Activated CD4-positive, alpha-beta T cell treated with anti-CD3 and anti-CD28 coated beads, Interleukin-2, amount 50 U/mL, for 1 hour (primary cell): ENCODE measurements around the gene SEC14L5.

Experiments
- DNase-seq: peaks from one replicate; pipeline ENCODE4 v3.0.0-alpha.2; 2020

Gene SEC14L5

DNA sequence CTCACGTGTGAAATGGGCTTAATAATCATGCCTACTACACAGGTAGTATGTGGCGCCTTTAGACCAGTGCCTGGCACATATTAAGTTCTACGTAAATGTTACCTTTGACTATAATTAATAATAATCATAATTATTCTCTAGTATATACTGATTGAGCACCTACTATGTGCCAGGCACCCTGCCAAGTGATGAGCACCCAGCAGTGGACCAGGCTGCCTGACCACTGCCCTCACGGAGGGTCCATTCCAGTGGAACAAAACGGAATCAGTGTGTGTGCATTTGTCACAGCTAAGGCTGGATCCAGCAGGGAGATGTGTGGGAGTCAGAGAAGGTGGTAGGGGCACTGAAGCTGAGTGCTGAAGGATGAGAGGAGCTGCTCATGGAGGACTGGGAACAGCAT lies 30.5 kb downstream of the SEC14L5 start:
- DNase-seq, result no peak

DNA sequence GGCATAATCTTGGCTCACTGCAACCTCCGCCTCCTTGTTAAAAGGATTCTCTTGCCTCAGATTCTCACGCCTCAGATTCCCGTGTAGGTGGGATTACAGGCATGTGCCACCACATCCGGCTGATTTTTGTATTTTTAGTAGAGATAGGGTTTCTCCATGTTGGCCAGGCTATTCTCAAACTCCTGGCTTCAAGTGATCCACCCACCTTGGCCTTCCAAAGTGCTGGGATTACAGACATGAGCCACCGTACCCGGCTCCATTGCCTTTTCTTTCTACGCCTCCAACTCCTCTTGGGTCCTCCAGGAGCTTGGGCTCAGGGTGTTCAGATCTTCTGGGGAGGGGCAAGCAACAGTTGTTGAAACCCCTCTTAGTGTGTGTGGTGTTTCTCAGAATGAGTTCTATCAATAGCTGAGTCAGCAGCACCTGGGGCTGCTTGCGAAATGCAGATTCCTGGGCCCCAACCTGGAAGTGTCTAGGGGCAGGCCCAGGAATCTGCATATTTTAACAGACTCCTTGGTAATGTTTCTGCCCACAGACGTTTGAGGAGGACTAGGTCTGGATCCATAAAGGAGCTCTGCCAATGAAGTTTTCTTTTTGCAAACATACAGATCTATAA lies 31.4 kb downstream of the SEC14L5 start:
- no peak for DNase-seq

DNA sequence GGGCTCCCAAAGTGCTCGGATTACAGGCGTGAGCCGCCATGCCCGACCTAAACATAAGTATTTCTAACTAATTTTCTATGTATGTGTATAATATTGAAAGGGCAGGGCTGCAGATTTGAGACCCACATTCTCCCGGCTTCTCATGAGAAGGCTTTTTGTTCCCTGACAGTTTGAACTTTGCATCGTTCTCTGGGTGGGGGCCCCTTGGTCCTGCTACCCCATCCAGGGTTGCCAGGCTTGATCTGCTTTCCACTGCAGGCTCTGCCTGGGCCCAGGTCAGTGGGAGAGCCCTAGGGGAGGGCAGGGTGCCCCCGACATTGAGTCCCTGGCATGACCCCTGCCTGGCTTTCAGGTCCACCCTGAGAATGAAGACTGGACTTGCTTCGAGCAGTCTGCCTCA lies 32.3 kb downstream of the SEC14L5 start:
- no peak for DNase-seq

DNA sequence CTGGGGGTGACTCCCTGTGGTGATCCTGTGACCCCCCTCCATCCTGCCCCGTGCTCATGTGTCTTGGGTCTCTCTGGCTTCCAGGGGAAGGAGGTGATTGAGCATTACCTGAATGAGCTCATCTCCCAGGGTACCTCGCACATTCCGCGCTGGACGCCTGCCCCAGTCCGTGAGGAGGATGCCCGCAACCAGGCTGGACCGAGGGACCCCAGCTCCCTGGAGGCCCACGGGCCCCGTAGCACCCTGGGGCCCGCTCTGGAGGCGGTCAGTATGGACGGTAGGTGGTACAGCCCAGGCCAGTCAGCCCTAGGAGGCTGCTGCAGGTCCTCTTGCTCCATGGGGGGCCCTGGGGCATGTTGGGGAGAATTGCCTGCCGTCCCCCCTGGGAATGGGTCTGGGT lies 33.6 kb downstream of the SEC14L5 start:
- no peak for DNase-seq

DNA sequence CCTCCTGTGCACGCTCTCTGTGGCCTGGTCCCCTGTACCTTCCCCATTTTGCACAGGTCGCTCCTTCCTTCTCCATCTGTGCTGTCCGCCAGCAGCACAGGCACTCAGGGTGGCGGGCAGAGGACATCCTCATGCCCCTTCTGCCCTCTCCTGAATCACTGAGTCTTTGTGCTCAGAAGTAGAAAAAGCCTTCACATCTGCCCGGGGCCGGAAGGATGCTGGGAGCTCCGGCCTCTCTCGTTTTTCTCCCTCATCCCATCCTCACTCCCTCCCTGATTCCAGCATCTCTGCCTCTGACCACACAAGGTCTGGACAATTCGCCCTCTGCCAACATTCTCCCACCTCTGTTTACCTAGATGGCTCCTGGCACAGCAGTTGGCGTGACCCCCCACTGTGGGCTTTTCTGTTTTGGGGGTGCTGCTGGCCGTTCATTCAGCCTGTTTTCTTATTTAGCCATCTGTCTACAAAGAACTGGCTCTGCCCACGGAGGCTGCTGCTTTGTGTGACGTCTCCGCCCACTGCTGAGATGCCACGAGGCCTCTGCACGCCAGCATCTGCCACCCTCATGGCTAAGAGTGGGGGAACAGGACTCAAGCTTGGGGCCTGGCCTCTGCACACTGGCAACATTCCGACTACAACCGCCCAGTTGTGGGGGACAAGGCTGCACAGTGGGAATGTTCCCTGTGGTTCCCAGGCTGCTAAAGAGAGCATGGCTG lies 36.7 kb downstream of the SEC14L5 start:
- no peak for DNase-seq

DNA sequence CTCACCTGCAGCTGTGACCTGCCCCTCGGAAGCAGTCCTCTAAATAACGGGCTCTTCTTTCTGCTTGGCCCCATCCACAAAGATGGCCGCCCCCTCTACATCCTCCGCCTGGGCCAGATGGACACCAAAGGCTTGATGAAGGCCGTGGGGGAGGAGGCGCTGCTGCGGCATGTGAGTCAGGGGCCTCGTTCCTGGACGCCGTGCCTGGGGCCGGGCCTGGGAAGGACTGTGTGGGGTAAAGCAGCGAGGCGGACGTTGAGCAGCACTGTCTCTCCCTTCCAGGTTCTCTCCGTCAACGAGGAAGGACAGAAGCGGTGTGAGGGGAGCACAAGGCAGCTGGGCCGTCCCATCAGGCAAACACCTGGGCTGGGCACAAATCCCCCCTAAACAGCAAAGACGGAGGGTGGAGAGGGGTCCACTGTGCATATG lies 42.5 kb downstream of the SEC14L5 start:
- DNase-seq, result no peak

DNA sequence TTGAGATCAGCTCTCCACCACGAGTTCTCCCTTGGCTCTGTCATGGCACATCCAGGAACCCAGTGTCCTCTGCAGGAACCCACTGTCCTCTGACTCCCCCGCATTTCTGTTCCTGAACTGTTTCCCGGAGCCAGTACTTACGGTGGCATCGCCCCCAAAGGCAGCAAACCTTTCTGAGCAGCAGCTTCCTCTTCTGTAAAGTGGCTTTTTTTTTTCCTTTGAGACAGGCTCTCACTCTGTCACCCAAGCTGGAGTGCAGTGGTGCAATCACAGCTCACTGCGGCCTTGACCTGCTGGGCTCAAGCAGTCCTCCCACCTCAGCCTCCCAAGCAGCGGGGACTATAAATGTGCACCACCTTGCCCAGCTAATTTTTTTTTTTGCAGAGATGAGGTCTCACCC lies 43.4 kb downstream of the SEC14L5 start:
- no peak for DNase-seq

DNA sequence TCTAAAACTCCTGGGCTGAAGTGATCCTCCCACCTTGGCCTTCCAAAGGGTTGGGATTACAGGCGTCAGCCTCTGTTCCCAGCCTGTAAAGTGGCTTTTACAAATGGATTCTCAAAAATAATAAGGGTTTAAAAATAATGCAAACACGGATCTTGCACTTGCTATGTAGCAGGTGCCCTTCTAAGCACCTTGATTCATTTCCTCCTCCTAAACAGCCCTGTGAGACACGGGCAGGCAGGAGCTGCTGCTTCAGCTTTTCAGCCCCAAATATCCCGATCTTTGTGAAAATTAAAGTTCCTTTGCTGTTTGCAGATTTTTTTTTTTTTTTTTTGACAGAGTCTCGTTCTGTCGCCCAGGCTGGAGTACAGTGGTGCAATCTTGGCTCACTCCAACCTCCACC lies 43.9 kb downstream of the SEC14L5 start:
- no peak for DNase-seq

DNA sequence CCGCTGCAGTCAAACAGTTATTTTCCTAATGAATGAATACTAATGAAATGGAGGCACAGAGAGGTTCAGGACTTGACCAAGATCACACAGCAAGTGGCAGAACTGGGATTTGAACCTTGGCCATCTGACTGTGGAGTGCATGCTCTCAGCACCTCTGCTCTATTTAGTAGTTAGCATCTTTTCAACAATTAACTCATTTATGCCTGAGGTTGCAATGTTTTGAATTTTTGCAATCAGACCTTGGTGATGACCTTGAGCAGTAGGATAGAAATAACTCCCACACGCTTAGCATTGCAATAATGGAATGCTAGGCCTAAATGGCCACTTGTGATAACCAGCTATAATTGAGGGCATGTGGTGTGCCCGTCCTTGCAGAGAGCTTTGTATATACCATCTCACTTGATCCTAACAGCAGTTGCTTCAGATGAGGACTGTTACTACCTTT lies 44.6 kb downstream of the SEC14L5 start:
- no peak for DNase-seq

DNA sequence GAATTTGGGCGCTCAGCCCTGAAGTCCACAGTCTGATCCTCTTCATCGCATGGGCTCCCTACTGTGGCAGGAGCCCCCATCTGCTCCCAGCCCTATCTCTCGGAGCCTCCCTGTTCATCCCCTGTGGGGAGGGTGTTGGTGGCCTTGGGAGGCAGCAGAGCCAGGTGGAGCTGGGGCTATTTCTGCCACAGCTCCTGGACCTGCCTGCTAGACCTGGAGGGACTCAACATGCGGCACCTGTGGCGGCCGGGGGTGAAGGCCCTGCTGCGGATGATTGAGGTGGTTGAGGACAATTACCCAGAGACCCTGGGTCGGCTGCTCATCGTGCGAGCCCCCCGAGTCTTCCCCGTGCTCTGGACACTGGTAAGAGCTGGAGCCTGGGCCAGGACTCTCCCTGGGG lies 45.1 kb downstream of the SEC14L5 start:
- DNase-seq, result no peak

DNA sequence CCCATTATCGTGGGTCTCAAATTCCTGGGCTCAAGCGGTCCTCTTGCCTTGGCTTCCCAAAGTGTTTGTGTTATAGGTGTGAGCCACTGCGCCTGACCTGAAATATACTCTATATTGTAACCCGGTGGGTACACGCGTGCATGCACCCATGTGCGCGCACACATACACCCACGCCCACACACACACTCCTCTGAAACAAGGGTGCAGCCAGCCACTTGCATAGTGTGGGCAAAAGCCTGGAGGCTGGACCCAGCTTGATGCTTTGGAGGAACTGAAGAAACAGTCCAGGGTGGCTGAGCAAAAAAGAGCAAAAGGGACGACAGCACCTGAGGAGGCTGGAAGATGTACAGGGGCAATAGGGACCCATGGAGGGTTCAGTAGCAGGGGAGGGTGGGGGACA lies 45.7 kb downstream of the SEC14L5 start:
- DNase-seq, result no peak

DNA sequence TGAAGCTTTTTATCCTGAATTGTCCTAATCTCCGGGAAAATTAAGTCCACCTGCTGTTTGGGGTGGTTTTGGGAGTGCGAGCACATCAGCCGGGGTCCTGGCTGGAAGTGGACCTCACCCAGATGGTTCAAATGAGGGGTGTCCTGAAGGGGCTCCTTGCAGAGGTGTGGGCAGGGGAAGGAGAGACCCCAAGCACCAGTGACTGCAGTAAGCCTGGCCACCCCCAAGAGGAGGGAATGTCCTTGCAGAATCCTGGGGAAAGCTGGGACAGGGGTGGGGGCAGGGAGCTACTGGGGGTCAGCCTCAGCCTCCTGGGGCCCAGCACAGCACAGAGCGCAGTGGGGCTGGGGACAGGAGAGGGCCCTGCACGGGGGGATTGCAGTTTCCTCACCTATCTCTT lies 46.2 kb downstream of the SEC14L5 start:
- no peak for DNase-seq

DNA sequence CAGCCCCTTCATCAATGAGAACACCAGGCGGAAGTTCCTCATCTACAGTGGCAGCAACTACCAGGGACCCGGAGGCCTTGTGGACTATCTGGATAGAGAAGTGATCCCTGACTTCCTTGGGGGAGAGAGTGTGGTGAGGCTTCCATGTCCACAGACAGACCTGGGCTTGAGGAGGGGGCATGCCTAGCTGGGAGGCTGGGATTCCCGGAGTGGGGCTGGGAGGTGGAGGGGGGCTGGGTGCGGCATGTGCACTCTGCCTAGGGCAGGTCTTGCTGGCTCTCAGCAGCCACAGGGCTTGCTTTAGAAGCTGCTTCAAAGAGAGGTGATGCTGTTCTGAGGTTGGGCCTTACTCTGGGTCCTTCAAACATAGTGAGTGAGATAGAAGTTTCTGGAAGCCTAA lies 47.8 kb downstream of the SEC14L5 start:
- no peak for DNase-seq

DNA sequence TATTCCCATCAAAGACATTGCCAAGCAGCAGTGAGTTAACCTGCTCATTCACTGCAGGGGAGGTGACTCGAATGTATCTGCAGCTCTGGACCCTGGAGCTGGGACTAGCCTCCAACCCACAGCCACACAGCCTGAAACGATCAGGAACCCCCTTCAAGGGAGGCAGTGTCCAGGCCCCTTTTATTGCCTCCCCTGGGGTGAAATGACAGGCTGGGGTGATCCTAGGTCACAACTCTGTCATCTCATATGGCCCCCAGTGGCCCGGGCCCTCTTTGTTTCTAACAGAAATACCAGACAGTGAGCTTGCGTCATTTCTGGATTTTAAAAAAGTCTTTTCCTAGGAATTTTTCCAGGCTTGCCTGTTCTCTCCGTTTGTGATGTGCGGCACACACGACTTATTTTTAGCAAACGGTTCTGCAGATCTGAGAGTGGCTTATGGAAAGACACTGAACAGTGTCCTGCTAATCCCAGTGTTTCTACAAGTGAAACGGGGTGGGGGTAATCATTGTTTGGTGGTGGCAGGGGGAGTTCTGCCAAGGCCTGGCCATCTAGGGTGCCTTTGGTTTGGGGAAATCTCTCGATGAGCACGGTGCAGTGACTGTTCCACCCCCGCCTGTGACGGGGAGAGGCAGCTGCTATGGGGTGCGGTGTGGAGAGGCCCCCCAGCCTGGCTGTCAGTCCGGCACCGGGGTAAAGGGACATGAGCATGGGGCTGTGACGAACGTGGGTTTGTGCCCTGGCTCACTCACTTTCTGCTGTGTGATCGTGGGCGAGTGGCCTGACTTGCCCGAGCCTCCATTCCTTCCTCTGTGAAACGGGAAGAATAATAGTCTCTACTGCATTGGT lies 48.4 kb downstream of the SEC14L5 start:
- DNase-seq, result no peak

DNA sequence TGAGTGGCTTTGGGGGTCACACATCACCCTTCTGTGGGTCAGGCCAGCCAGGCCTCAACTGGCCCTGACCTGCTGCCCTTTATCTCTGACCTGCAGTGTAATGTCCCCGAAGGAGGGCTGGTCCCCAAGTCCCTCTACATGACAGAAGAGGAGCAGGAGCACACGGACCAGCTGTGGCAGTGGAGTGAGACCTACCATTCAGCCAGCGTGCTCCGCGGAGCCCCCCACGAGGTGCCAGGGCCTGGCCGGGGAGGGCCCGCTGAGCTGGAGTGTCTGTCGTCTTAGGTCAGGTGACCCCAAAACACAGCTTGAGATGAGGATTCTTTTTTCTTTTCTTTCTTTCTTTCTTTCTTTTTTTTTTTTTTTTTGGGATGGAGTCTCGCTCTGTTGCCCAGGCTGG lies 49.1 kb downstream of the SEC14L5 start:
- DNase-seq, result no peak

DNA sequence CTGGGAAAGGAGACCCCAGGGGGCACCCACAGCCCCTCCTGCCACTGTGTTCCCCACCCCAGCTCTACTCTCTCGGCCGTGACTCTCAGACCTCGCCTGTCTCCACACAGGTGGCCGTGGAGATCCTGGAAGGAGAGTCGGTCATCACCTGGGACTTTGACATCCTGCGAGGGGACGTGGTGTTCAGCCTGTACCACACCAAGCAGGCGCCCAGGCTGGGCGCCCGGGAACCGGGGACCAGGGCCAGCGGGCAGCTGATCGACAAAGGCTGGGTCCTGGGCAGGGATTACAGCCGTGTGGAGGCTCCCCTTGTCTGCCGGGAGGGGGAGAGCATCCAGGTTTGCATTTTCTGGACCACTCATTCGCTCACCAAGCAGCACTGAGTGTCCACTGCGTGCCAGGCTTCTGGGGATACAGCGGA lies 50.2 kb downstream of the SEC14L5 start:
- no peak for DNase-seq

DNA sequence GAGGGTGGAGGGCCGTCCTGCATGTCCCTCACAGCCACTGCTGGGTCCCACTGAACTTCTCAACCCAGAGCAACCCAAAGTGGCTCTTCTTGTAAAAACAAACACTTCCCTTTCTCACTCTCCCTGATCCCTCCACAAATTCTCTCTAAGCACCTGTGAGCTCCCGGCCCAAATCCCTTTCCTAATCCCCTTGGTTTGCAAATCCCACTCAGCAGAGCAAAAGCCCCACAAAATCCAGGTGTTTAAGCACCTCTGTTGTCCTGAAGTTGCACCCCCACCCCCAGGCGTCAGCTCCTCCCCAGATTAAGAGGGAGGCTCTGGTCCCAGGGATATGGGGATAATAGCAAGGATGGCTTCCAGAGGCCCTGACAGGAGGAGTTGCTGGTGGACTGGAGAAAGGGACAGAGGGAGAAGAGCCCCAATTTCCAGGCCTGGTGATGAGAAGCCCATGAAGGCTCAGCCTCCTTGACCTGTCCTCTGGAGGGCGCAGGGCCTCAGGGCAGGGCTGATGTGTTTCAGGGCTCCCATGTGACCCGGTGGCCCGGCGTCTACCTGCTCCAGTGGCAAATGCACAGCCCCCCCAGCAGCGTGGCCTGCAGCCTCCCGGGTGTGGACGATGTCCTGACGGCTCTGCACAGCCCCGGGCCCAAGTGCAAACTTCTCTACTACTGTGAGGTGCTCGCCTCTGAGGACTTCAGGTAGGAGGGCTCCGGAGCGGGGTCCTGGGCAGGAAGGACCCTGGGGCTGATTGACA lies 52.6 kb downstream of the SEC14L5 start:
- no peak for DNase-seq

DNA sequence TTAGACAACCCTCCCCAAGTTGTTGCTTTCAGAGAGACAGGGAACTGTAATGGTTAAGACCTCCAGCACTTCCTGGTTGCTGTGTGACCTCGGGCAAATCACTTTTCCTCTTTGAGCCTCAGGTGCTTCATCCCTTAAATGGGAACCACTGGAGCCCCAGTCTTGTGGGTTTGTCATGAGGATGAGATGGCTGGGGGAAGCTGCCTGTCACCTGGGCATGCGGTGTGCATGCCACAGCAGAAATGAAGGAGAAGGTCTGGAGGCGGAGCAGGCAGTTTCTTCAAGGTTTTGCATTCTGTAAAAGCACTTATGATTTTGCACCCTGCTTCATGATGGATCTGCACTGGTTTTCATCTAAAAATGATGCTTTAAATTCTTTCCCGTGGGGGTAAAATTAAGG lies 53.5 kb downstream of the SEC14L5 start:
- DNase-seq, result no peak

DNA sequence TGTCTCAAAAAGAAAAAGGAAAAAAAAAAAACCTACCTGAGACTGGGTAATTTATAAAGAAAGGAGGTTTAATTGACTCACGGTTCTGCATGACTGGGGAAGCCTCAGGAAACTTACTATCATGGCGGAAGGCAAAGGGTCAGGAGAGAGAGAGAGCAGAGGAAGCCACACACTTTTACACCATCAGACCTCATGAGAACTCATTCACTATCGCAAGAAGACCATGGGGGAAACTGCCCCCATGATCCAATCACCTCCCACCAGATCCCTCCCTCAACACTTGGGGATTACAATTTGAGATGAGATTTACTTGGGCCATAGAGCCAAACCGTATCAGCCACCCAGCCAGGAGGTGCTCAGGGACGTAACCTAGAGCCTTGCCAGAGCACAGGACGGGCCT lies 54.8 kb downstream of the SEC14L5 start:
- no peak for DNase-seq

DNA sequence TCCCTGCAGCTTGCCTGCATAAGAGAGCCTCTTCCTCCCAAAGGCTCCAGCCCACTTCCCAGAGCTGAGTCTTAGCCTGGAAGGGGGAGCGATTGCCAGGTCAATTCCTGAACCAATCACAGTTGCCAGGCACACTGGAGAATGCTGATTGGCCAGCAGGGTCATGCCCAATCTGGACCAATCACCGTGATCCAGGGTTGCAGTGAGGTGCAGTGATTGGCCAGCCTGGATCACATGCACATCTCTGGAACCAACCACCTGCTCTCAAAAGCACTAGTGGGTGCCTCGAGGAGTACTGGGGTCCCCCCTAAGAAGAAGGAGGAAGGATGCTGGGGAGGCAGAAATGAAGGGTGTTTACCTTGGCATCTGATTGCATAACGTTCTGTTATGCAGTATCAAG lies 57.2 kb downstream of the SEC14L5 start:
- DNase-seq, result no peak

DNA sequence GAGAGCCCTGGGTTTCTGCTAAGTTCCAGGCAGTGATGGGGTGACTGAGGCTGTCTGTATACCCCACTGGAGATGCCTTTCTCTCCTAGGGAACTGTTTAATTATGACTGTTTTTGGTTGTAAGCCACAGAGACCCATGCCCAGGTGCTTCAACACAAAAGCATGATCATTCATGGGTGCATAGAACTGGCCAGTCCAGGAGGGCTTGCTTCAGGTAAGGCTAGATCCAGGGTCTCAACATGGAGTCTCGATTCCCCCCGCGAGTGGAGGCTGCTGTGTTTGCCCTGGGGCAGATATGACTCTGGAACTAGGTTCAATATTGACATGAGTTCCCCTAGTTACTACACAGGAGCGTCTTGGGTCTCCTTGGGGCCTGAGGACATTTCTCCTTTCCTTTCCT lies 57.8 kb downstream of the SEC14L5 start:
- DNase-seq, result no peak

DNA sequence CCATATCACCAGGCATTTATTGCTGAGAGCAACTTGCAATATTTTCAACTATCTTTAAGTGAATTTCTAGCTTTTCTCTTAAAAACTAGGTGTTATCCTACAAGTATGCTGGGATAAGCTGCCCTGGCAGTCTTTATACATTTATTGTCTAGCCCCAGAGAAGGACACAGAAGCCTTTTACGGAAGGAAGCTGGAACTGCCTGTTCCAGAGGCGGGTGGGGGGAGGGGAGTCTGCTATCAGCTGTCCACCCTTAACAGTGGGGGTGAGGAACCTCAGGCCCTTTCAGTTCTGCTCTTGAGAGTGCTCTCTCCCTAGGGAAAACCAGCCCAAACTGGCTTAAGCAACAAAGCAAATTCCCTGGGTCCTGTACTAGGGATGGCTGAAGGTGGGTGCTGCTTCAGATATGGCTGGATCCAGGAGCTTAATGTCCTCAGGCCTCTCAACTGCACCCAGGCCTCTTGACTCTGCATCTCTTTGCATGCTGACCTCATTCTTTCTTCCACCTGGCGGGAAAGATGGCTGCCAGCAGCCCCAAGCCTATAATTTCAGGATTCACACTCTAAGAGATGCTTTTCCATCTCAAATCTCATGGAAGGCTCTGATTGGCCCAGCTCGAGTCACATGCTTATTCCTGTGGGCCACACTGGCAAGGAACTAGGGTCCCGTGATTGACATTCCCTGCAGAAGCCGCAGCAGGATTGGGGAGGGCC lies 59.0 kb downstream of the SEC14L5 start:
- no peak for DNase-seq

DNA sequence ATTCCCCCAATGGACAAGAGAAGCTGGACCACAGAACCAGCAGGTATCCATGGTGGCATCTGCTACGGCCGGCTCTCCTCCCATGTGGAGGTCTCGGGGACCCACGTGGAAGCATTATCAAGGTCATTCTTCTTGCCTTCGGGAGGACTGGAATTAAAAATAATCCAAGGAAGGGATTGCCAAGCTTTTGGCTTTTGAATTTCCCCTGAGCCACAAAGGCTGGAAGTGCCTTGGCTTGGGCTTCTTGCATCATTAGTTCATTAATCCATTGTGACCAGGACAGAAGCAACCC lies 59.5 kb downstream of the SEC14L5 start:
- no peak for DNase-seq
